Loucy (cell line): ENCODE measurements around the gene SMC6.

Experiments used
- CTCF ChIP-seq: fragments of 200-600 bp; sonication (generic); conservative IDR thresholded peaks from 2 replicates; pipeline ENCODE4 v1.5.1; 2014; ENCODE audit warnings: mild to moderate bottlenecking, antibody characterized with exemption, low read length
- EZH2phosphoT487 ChIP-seq: fragments of 200-600 bp; IDR thresholded peaks from 2 replicates; pipeline ENCODE4 v1.6.1; 2018; ENCODE audit warnings: antibody characterized with exemption, mild to moderate bottlenecking, moderate library complexity, borderline replicate concordance

GRCh38 chr2:17733599-17733998 is 20.0 kb downstream of the SMC6 start:
- TF ChIP-seq CTCF: no peak
- TF ChIP-seq EZH2phosphoT487: no peak
